ENCODE data around the gene SETD6.

- TF ChIP-seq POLR2AphosphoS5 (IDR thresholded peaks at IDR 0.05) (no peak), CTCF (IDR thresholded peaks at IDR 0.05) (no peak)
These were observed 4.3 kb upstream of the SETD6 start for GRCh38 chr16:58510776-58511628.

All from esophagus muscularis mucosa (tissue), 3 donors.